IMR-90 (cell line): ENCODE data around the gene ERAS.

Experiments used
- CEBPB ChIP-seq: IDR thresholded peaks from 2 replicates; pipeline ENCODE4 v1.6.1; 2012; ENCODE audit warnings: low read depth, low read length, improper control_type of control experiment
- CTCF ChIP-seq: conservative IDR thresholded peaks from 2 replicates; pipeline ENCODE4 v1.5.1; 2012; ENCODE audit warnings: mild to moderate bottlenecking, low read depth, low read length, improper control_type of control experiment
- RCOR1 ChIP-seq: IDR thresholded peaks from 2 replicates; pipeline ENCODE4 v1.6.1; 2012; ENCODE audit warnings: mild to moderate bottlenecking, low read length, improper control_type of control experiment; ENCODE audit not compliant: insufficient replicate concordance
- RFX5 ChIP-seq: IDR thresholded peaks from 2 replicates; pipeline ENCODE4 v1.8.0; 2012; ENCODE audit warnings: low read depth, mild to moderate bottlenecking, low read length, moderate library complexity
- SMC3 ChIP-seq: fragments of 150-350 bp; IDR thresholded peaks from 2 replicates; pipeline ENCODE4 v1.6.1; 2016; ENCODE audit warnings: low read depth, mild to moderate bottlenecking, antibody characterized with exemption, low read length, moderate library complexity
- USF2 ChIP-seq: fragments of 150-350 bp; IDR thresholded peaks from 2 replicates; pipeline ENCODE4 v1.6.1; 2017; ENCODE audit warnings: mild to moderate bottlenecking, antibody characterized with exemption, low read length, low read depth

- no peak for TF ChIP-seq SMC3
- no peak for TF ChIP-seq CTCF
- no peak for TF ChIP-seq CEBPB
- no peak for TF ChIP-seq RCOR1
- TF ChIP-seq USF2: no peak
- no peak for TF ChIP-seq RFX5
Observed at GRCh38 chrX:48789366-48790220, 36.7 kb upstream of the ERAS start.
